HepG2 (cell line): ENCODE data around the gene TTC8. TPM values are rescaled to one million over a fixed set of nuclear protein-coding genes. Genes with fewer than 3 reads are reported as not detected.

Experiments used
- ATAC-seq: fragments of 200-7000 bp; cut with Tn5 transposase; 3 replicates; pipeline ENCODE4 v1.9.1; 2020; ENCODE audit warnings: mild to moderate bottlenecking, moderate library complexity
- BruUV-seq: library from RNA; stranded (reverse); fragments of 400-500 nt; replicated peaks from 2 replicates; lab custom pipeline; 2021; lab: Mats Ljungman, UMichigan
- CTCF ChIA-PET: fragments of 300-600 bp; formaldehyde crosslinking; extraction: SDS; loops from one replicate; lab custom pipeline; 2021; ENCODE audit warnings: low total read pairs, inconsistent platforms, low intra/inter-chr PET ratio; lab: Yijun Ruan, JAX
- POLR2A ChIA-PET: fragments of 350-600 bp; sonication (Branson Sonifier 250); formaldehyde crosslinking; loops from one replicate; lab custom pipeline; 2020; ENCODE audit warnings: antibody characterized with exemption, inconsistent platforms; lab: Yijun Ruan, JAX
- DNase-seq: peaks from one replicate; pipeline ENCODE4 v3.0.0-alpha.2; 2015; ENCODE audit warnings: low spot score
- FAIRE-seq: peaks from 3 replicates; lab custom pipeline; 2011; peaks lifted over from hg19 to GRCh38; lab: Jason Lieb, UNC
- H2AFZ ChIP-seq: one replicate; pipeline ENCODE4 v1.6.1; 2011; ENCODE audit warnings: low read length, inconsistent platforms
- H3K27ac ChIP-seq: fragments of 300-600 bp; 3 replicates; pipeline ENCODE4 v1.8.0; 2011; ENCODE audit warnings: mixed run types, mild to moderate bottlenecking, mixed read lengths, low read length, inconsistent platforms; ENCODE audit not compliant: insufficient read depth; ENCODE audit errors: extremely low read length
- H3K27me3 ChIP-seq, 2 experiments: fragments of 200-600 bp in 1 of 2; 2 replicates in 1 of 2; 3 replicates in 1 of 2; pipeline versions ENCODE4 v1.6.0 to v1.8.0; 2011; ENCODE audit warnings: low read length in 2 of 2, mild to moderate bottlenecking in 2 of 2, moderate library complexity in 2 of 2, inconsistent platforms in 1 of 2; ENCODE audit not compliant: insufficient read depth in 2 of 2, control insufficient read depth in 1 of 2
- H3K36me3 ChIP-seq, 2 experiments: fragments of 200-600 bp in 1 of 2; replicated peaks in 1 of 2; 2 replicates in 1 of 2; 3 replicates in 1 of 2; pipeline versions ENCODE4 v1.5.1 to v1.8.0; 2011; ENCODE audit warnings: low read length in 2 of 2, inconsistent platforms in 1 of 2; ENCODE audit not compliant: insufficient read depth in 2 of 2, control insufficient read depth in 1 of 2
- H3K4me1 ChIP-seq: 2 replicates; pipeline ENCODE4 v1.5.1; 2012; ENCODE audit warnings: low read length, inconsistent platforms; ENCODE audit not compliant: insufficient read depth
- H3K4me2 ChIP-seq: 2 replicates; pipeline ENCODE4 v1.6.0; 2011; ENCODE audit warnings: low read depth, low read length, inconsistent platforms
- H3K4me3 ChIP-seq, 3 experiments: fragments of 200-600 bp in 1 of 3; sonication (generic), shearing (Covaris generic) in 1 of 3; replicated peaks in 1 of 3; 2 replicates each; pipeline ENCODE4 v1.5.1; 2011 to 2016; ENCODE audit warnings: low read length in 3 of 3, inconsistent platforms in 2 of 3, low read depth in 2 of 3, mild to moderate bottlenecking in 2 of 3, control low read depth in 1 of 3, mixed read lengths in 1 of 3; ENCODE audit not compliant: insufficient read depth in 1 of 3
- H3K79me2 ChIP-seq: one replicate; pipeline ENCODE4 v1.6.1; 2011; ENCODE audit warnings: low read length, inconsistent platforms; ENCODE audit not compliant: insufficient read depth
- H3K9ac ChIP-seq: 2 replicates; pipeline ENCODE4 v1.6.0; 2011; ENCODE audit warnings: mild to moderate bottlenecking, low read depth, low read length, inconsistent platforms; ENCODE audit not compliant: insufficient read depth
- H3K9me3 ChIP-seq: 2 replicates; pipeline ENCODE4 v1.5.1; 2012; ENCODE audit warnings: mild to moderate bottlenecking, low read length
- H4K20me1 ChIP-seq: 2 replicates; pipeline ENCODE4 v1.6.0; 2011; ENCODE audit warnings: inconsistent platforms, mild to moderate bottlenecking, low read length, moderate library complexity; ENCODE audit not compliant: insufficient read depth
- ATRX ChIP-seq: sonication (generic); formaldehyde crosslinking; IDR thresholded peaks from 2 replicates; pipeline ENCODE4 v1.4.0; 2020; ENCODE audit warnings: missing genetic modification reagents, borderline replicate concordance
- DMAP1 ChIP-seq: IDR thresholded peaks from 2 replicates; pipeline ENCODE4 v1.6.1; 2016
- GABPB1 ChIP-seq: IDR thresholded peaks from 2 replicates; pipeline ENCODE4 v1.6.1; 2016; ENCODE audit warnings: mild to moderate bottlenecking, missing genetic modification reagents, moderate library complexity, missing compliant biosample characterization
- HDAC6 ChIP-seq: fragments of 200-600 bp; sonication (generic); IDR thresholded peaks from 2 replicates; pipeline ENCODE4 v1.7.0; 2017; ENCODE audit warnings: mild to moderate bottlenecking, antibody characterized with exemption, low read length, low read depth
- LCORL ChIP-seq, 2 experiments: fragments of 450-650 bp in 1 of 2; sonication (generic) in 1 of 2; formaldehyde crosslinking in 1 of 2; IDR thresholded peaks; 2 replicates each; pipeline versions ENCODE4 v1.5.0 to v1.6.1; 2017 to 2020; ENCODE audit warnings: antibody characterized with exemption in 1 of 2, missing genetic modification reagents in 1 of 2
- NR2F1 ChIP-seq, 2 experiments: fragments of 450-650 bp in 1 of 2; formaldehyde crosslinking in 1 of 2; IDR thresholded peaks; 2 replicates each; pipeline versions ENCODE4 v1.5.0 to v1.6.1; 2016 to 2020; ENCODE audit warnings: mild to moderate bottlenecking in 1 of 2, missing compliant biosample characterization in 1 of 2, missing genetic modification reagents in 1 of 2, moderate library complexity in 1 of 2
- PCBP2 ChIP-seq: fragments of 200-400 bp; formaldehyde crosslinking; optimal IDR thresholded peaks from 2 replicates; pipeline ENCODE3; 2018; ENCODE audit warnings: low read length, low read depth; ENCODE audit not compliant: poor library complexity, severe bottlenecking
- SIX4 ChIP-seq: sonication (generic); formaldehyde crosslinking; IDR thresholded peaks from 2 replicates; pipeline ENCODE4 v1.4.0; 2020; ENCODE audit warnings: missing genetic modification reagents
- SOX6 ChIP-seq, 2 experiments: fragments of 450-650 bp in 1 of 2; sonication (generic) in 1 of 2; formaldehyde crosslinking in 1 of 2; IDR thresholded peaks; 2 replicates each; pipeline versions ENCODE4 v1.4.0 to v1.6.1; 2017 to 2020; ENCODE audit warnings: antibody characterized with exemption in 1 of 2, mild to moderate bottlenecking in 1 of 2, missing genetic modification reagents in 1 of 2
- ZNF274 ChIP-seq: sonication (generic); formaldehyde crosslinking; IDR thresholded peaks from 2 replicates; pipeline ENCODE4 v1.5.1; 2020; ENCODE audit warnings: mild to moderate bottlenecking, missing genetic modification reagents
- ZNF331 ChIP-seq: sonication (generic); formaldehyde crosslinking; IDR thresholded peaks from 2 replicates; pipeline ENCODE4 v1.4.0; 2020; ENCODE audit warnings: missing genetic modification reagents
- ZNF547 ChIP-seq: sonication (generic); formaldehyde crosslinking; IDR thresholded peaks from 2 replicates; pipeline ENCODE4 v1.5.1; 2020; ENCODE audit warnings: mild to moderate bottlenecking, missing genetic modification reagents
- WGBS: methylation state at CpG from one replicate; pipeline ENCODE4 v1.1.6; 2017; ENCODE audit warnings: low lambda C conversion rate; 5-methylcytosine and 5-hydroxymethylcytosine counted together
- in situ Hi-C: cut with HindIII; loops from 2 replicates; pipeline ENCODE4 v1.10.0; 2017; ENCODE audit warnings: low pct_unique_long_range_greater_than_20kb; ENCODE audit not compliant: extremely low pct_ligation_motif_present
- intact Hi-C: fragments of 100-400 bp; cut with micrococcal nuclease; formaldehyde crosslinking; loops from one replicate; pipeline ENCODE4 v1.10.0; 2022; ENCODE audit not compliant: unreplicated experiment
- polyA plus RNA-seq, 8 experiments: library from polyadenylated mRNA; depleted of rRNA in 3 of 8; stranded (reverse) in 7 of 8; unstranded in 1 of 8; fragments of >200 nt; fragmentation: Illumina TruSeq in 4 of 8; extraction: Trizol in 4 of 8; gene quantifications; 2 replicates each; pipeline versions ENCODE4 v1.2.1 to v1.2.3, GENCODE V29; 2011 to 2016; ENCODE audit warnings: low read depth in 4 of 8, missing spikeins in 1 of 8, mixed read lengths in 1 of 8; ENCODE audit not compliant: insufficient read depth in 1 of 8
- total RNA-seq, 5 experiments: library from RNA; depleted of rRNA; stranded (reverse); fragments of >200 nt; fragmentation: Illumina TruSeq; extraction: Trizol; gene quantifications; 2 replicates each; pipeline ENCODE4 v1.2.3, GENCODE V29; 2016; ENCODE audit warnings: low read depth in 1 of 5
- TF ChIP-seq, protein P1 (sequence below), 2 experiments: fragments of 450-650 bp in 1 of 2; sonication (generic) in 1 of 2; formaldehyde crosslinking; IDR thresholded peaks; 2 replicates each; pipeline versions ENCODE4 v1.5.0 to v1.8.0; 2020 to 2022; ENCODE audit warnings: mild to moderate bottlenecking in 1 of 2, missing genetic modification reagents in 1 of 2

The TTC8 gene
- total and polyA plus RNA-seq, 2 of the 13 experiments (the other 11 are each of a cell fraction or from before 2014, with no cell fraction given) = 13.8 to 15.2 TPM

DNA sequence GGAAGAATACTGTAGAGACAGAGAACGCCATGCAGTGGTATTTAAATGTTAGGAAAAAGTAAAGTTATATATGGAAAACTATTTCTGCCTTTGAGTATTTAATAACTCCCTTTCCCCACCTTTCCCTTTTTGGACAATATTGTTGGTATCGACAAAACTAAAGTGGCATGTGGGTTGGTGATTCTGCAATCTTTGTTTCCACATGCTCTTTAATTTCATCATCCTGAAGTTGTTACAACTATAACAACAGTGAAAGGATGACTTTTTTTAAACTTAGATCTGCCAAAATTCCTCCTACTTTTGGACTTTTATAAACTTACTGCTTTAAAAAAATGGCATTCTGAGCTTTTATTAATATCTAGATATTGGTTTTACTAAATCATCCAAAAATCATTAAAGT is 25.3 kb downstream of the TTC8 start:
- no peak for TF ChIP-seq SIX4 (CRISPR knock-in tag)
- TF ChIP-seq NR2F1 (CRISPR knock-in tag; IDR thresholded peaks at IDR 0.05) = no peak
- TF ChIP-seq GABPB1 (CRISPR knock-in tag) = no peak
- TF ChIP-seq SOX6 (IDR thresholded peaks at IDR 0.05) = no peak
- no peak for TF ChIP-seq SOX6 (CRISPR knock-in tag; IDR thresholded peaks at IDR 0.05)
- TF ChIP-seq LCORL (IDR thresholded peaks at IDR 0.05) = no peak
- TF ChIP-seq LCORL (CRISPR knock-in tag; IDR thresholded peaks at IDR 0.05) = no peak
- no peak for TF ChIP-seq ZNF547 (CRISPR knock-in tag)
- TF ChIP-seq DMAP1 (CRISPR knock-in tag) = no peak
- TF ChIP-seq HDAC6 = no peak
- TF ChIP-seq ATRX (CRISPR knock-in tag) = no peak
- in situ Hi-C loops = no loop called here

DNA sequence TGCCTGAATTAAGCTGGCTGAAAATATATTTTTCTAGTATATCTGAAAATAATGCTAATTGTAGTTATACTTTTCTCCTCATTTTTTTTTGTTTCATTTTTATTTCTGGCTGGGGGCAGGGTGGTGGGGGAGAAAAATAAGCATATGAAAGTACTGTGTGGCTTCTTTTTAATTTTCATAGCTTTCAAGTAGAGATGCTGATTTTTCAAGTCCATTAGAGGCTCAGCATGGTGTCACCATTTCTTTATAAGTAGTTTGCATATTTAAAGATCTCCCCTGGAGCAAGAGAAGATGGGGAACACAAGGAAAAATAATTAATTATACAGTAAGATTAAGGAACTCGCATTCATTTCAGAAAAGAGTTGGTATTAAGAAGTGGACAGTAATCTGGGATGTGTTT is 27.1 kb downstream of the TTC8 start:
- intact Hi-C loops = no loop called here
- Histone ChIP-seq H3K79me2 (no peaks in the 10 kb centered on the region), H3K27me3 (no peaks in the 10 kb centered on the region), H4K20me1 (no peaks in the 10 kb centered on the region), H3K4me1 (no peaks in the 10 kb centered on the region), H3K9ac (no peak overlapping the region), H3K4me2 (no peak overlapping the region), H3K9me3 (no peaks in the 10 kb centered on the region), H3K36me3 (no peaks in the 10 kb centered on the region; a peak in 2 of 5 replicates), H2AFZ (no peak overlapping the region), H3K27ac (no peak overlapping the region), H3K4me3 (no peak overlapping the region)
- ATAC-seq (no peak), FAIRE-seq (no peak), DNase-seq (no peak)
- no TSS peak for BruUV-seq
- ChIA-PET POLR2A (no interaction called here), CTCF (no interaction called here)
- WGBS = 84% methylated on average over 1 of the region's 1 CpG
- TF ChIP-seq PCBP2 = no peak
- no peak for TF ChIP-seq ZNF274 (CRISPR knock-in tag)
- TF ChIP-seq, protein P1, sequence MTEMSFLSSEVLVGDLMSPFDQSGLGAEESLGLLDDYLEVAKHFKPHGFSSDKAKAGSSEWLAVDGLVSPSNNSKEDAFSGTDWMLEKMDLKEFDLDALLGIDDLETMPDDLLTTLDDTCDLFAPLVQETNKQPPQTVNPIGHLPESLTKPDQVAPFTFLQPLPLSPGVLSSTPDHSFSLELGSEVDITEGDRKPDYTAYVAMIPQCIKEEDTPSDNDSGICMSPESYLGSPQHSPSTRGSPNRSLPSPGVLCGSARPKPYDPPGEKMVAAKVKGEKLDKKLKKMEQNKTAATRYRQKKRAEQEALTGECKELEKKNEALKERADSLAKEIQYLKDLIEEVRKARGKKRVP (CRISPR knock-in tag; IDR thresholded peaks at IDR 0.05) = no peak
- TF ChIP-seq ZNF331 (CRISPR knock-in tag) = no peak
- in situ Hi-C loops = no loop called here

More for the DNA sequence above, 25.3 kb downstream of the TTC8 start:
- ChIA-PET CTCF (no interaction called here), POLR2A (no interaction called here)
- Histone ChIP-seq H3K9ac (no peak overlapping the region), H3K4me1 (no peaks in the 10 kb centered on the region), H3K9me3 (no peaks in the 10 kb centered on the region), H3K27ac (no peak overlapping the region), H3K27me3 (no peaks in the 10 kb centered on the region), H2AFZ (no peak overlapping the region), H4K20me1 (no peaks in the 10 kb centered on the region), H3K36me3 (no peaks in the 10 kb centered on the region; a peak in 2 of 5 replicates), H3K79me2 (no peaks in the 10 kb centered on the region), H3K4me2 (no peak overlapping the region), H3K4me3 (no peak overlapping the region)
- intact Hi-C loops = no loop called here
- DNase-seq = no peak
- WGBS = 98% methylated on average over 2 of the region's 2 CpGs
- no peak for FAIRE-seq
- ATAC-seq = no peak
- no TSS peak for BruUV-seq
